Astrocyte (in vitro differentiated cells and primary cell): ENCODE results near the gene IFITM2. TPM values are rescaled to one million over a fixed set of nuclear protein-coding genes. Genes with fewer than 3 reads are reported as not detected.

Experiments used
- DNase-seq: peaks from one replicate; pipeline ENCODE4 v3.0.0-alpha.2; 2010; ENCODE audit warnings: low read depth
- FAIRE-seq: peaks from 2 replicates; lab custom pipeline; 2011; peaks lifted over from hg19 to GRCh38; lab: Jason Lieb, UNC
- H2AFZ ChIP-seq: 2 replicates; pipeline ENCODE4 v1.6.0; 2012; ENCODE audit warnings: low read depth, low read length, inconsistent platforms
- H3K27ac ChIP-seq: 2 replicates; pipeline ENCODE4 v1.5.1; 2011; ENCODE audit warnings: low read depth, low read length, inconsistent platforms
- H3K27me3 ChIP-seq: 2 replicates; pipeline ENCODE4 v1.6.0; 2011; ENCODE audit warnings: low read length, inconsistent platforms; ENCODE audit not compliant: insufficient read depth
- H3K36me3 ChIP-seq: 2 replicates; pipeline ENCODE4 v1.5.1; 2011; ENCODE audit warnings: low read length, inconsistent platforms; ENCODE audit not compliant: insufficient read depth
- H3K4me1 ChIP-seq: 2 replicates; pipeline ENCODE4 v1.5.1; 2011; ENCODE audit warnings: low read length, inconsistent platforms; ENCODE audit not compliant: insufficient read depth
- H3K4me2 ChIP-seq: 2 replicates; pipeline ENCODE4 v1.6.0; 2012; ENCODE audit warnings: low read length, inconsistent platforms
- H3K4me3 ChIP-seq: 2 replicates; pipeline ENCODE4 v1.5.1; 2011; ENCODE audit warnings: low read depth, mild to moderate bottlenecking, low read length, inconsistent platforms; ENCODE audit not compliant: insufficient read depth
- H3K79me2 ChIP-seq: 2 replicates; pipeline ENCODE4 v1.6.0; 2012; ENCODE audit warnings: mild to moderate bottlenecking, low read length, inconsistent platforms; ENCODE audit not compliant: insufficient read depth
- H3K9ac ChIP-seq: 2 replicates; pipeline ENCODE4 v1.6.0; 2012; ENCODE audit warnings: mild to moderate bottlenecking, low read length, inconsistent platforms
- H3K9me3 ChIP-seq: 2 replicates; pipeline ENCODE4 v1.5.1; 2012; ENCODE audit warnings: low read depth, mild to moderate bottlenecking, low read length, inconsistent platforms; ENCODE audit not compliant: insufficient read depth
- H4K20me1 ChIP-seq: 2 replicates; pipeline ENCODE4 v1.6.0; 2012; ENCODE audit warnings: low read length, inconsistent platforms; ENCODE audit not compliant: insufficient read depth
- H3K27ac Mint-ChIP-seq: one replicate; pipeline ENCODE4 v1.8.0; 2021; ENCODE audit warnings: mild to moderate bottlenecking, mixed read lengths; ENCODE audit not compliant: unreplicated experiment
- H3K27me3 Mint-ChIP-seq: one replicate; pipeline ENCODE4 v1.8.0; 2021; ENCODE audit warnings: low read depth, mixed read lengths; ENCODE audit not compliant: unreplicated experiment
- H3K36me3 Mint-ChIP-seq: one replicate; pipeline ENCODE4 v1.8.0; 2021; ENCODE audit warnings: low read depth, mixed read lengths; ENCODE audit not compliant: unreplicated experiment
- H3K4me1 Mint-ChIP-seq: one replicate; pipeline ENCODE4 v1.8.0; 2021; ENCODE audit warnings: low read depth, mixed read lengths; ENCODE audit not compliant: unreplicated experiment
- H3K4me3 Mint-ChIP-seq: one replicate; pipeline ENCODE4 v1.8.0; 2021; ENCODE audit warnings: mild to moderate bottlenecking, moderate library complexity, mixed read lengths; ENCODE audit not compliant: unreplicated experiment
- H3K9me3 Mint-ChIP-seq: one replicate; pipeline ENCODE4 v1.8.0; 2021; ENCODE audit warnings: mild to moderate bottlenecking, mixed read lengths; ENCODE audit not compliant: unreplicated experiment
- CTCF ChIP-seq: IDR thresholded peaks from 2 replicates; pipeline ENCODE4 v1.5.1; 2011; ENCODE audit warnings: low read depth, mild to moderate bottlenecking, inconsistent platforms, low read length, moderate library complexity; ENCODE audit not compliant: insufficient read depth
- EZH2 ChIP-seq: IDR thresholded peaks from 2 replicates; pipeline ENCODE4 v1.6.1; 2012; ENCODE audit warnings: mild to moderate bottlenecking, low read length, inconsistent platforms; ENCODE audit not compliant: insufficient read depth
- total RNA-seq: library from RNA; stranded (reverse); gene quantifications from 2 replicates; pipeline ENCODE4 v1.2.1, GENCODE V29; 2021

IFITM2 gene
- total RNA-seq, 1 donor from 2014 or later: 474 TPM

- Histone ChIP-seq H3K27ac (no peak overlapping the region), H3K79me2 (no peaks in the 10 kb centered on the region), H3K9me3 (no peaks in the 10 kb centered on the region), H2AFZ (no peak overlapping the region), H3K27me3 (no peaks in the 10 kb centered on the region), H4K20me1 (no peaks in the 10 kb centered on the region), H3K9ac (no peak overlapping the region), H3K4me1 (no peaks in the 10 kb centered on the region), H3K4me3 (no peak overlapping the region), H3K36me3 (no peaks in the 10 kb centered on the region), H3K4me2 (no peak overlapping the region)
- TF ChIP-seq CTCF (no peak), EZH2 (no peak)
- DNase-seq: no peak
- Mint-ChIP-seq H3K27me3 (peaks cover 11% of the 10 kb centered on the region), H3K4me3 (no peak overlapping the region), H3K36me3 (peaks cover 3% of the 10 kb centered on the region), H3K27ac (no peak overlapping the region), H3K9me3 (peaks cover 2% of the 10 kb centered on the region), H3K4me1 (peaks cover 3% of the 10 kb centered on the region)
- FAIRE-seq: no peak
Observed at GRCh38 chr11:298406-299065, 9.1 kb upstream of the IFITM2 start.

- H3K4me2 ChIP-seq: no peak within 1 kb of the TSS
- no peak within 1 kb of the TSS for H3K4me3 Mint-ChIP-seq
Observed at GRCh38 chr11:299081-299891, 8.3 kb upstream of the IFITM2 start, which contains the start of gene IFITM5. Gene IFITM5, minus strand, starts transcription at chr11:299526. Its CDS starts 36 bp downstream, at chr11:299490.

More at GRCh38 chr11:299081-299891, 8.3 kb upstream of the IFITM2 start, which contains the start of gene IFITM5:
- Histone ChIP-seq H2AFZ (no peak within 1 kb of the TSS), H3K36me3 (no peaks in the 10 kb centered on the region), H3K27ac (no peak within 1 kb of the TSS), H3K9ac (no peak within 1 kb of the TSS), H3K79me2 (no peaks in the 10 kb centered on the region), H3K4me3 (no peak within 1 kb of the TSS), H4K20me1 (no peaks in the 10 kb centered on the region), H3K27me3 (no peaks in the 10 kb centered on the region), H3K4me1 (no peaks in the 10 kb centered on the region), H3K9me3 (no peaks in the 10 kb centered on the region)
- DNase-seq (no peak), FAIRE-seq (no peak)
- Mint-ChIP-seq H3K27ac (no peak within 1 kb of the TSS), H3K4me1 (peaks cover 3% of the 10 kb centered on the region), H3K9me3 (peaks cover 2% of the 10 kb centered on the region), H3K36me3 (peaks cover 3% of the 10 kb centered on the region), H3K27me3 (peaks cover 11% of the 10 kb centered on the region)
- TF ChIP-seq CTCF (no peak), EZH2 (no peak)
